A673 (cell line): ENCODE data around the gene ATF2. TPM values are rescaled to one million over a fixed set of nuclear protein-coding genes. Genes with fewer than 3 reads are reported as not detected.

Experiments used
- BruUV-seq: library from RNA; stranded (reverse); fragments of 400-500 nt; replicated peaks from 2 replicates; lab custom pipeline; 2021; lab: Mats Ljungman, UMichigan
- CTCF ChIA-PET: fragments of 300-600 bp; sonication (Branson Sonifier 250); formaldehyde crosslinking; loops from one replicate; lab custom pipeline; 2022; ENCODE audit warnings: antibody characterized with exemption; lab: Charles Lee
- POLR2A ChIA-PET: fragments of 300-600 bp; sonication (Branson Sonifier 250); formaldehyde crosslinking; loops from one replicate; lab custom pipeline; 2022; ENCODE audit warnings: antibody characterized with exemption; ENCODE audit not compliant: low non-redundant PET; lab: Charles Lee
- DNase-seq: peaks from one replicate; pipeline ENCODE4 v3.0.0-alpha.2; 2015; ENCODE audit warnings: low spot score
- H3K27ac ChIP-seq: fragments of 200-600 bp; sonication (generic); 2 replicates; pipeline ENCODE4 v1.5.1; 2016; ENCODE audit warnings: mixed run types, low read depth, mild to moderate bottlenecking, mixed read lengths, antibody characterized with exemption, low read length; ENCODE audit not compliant: poor library complexity, severe bottlenecking
- H3K27me3 ChIP-seq: fragments of 200-600 bp; sonication (generic); replicated peaks from 2 replicates; pipeline ENCODE4 v1.6.1; 2017; ENCODE audit warnings: mixed run types, low read depth, mild to moderate bottlenecking, mixed read lengths, antibody characterized with exemption, low read length; ENCODE audit not compliant: insufficient read depth, poor library complexity
- H3K36me3 ChIP-seq: fragments of 200-600 bp; sonication (generic); 2 replicates; pipeline ENCODE4 v1.6.1; 2016; ENCODE audit warnings: mixed run types, mild to moderate bottlenecking, mixed read lengths, antibody characterized with exemption, low read length; ENCODE audit not compliant: insufficient read depth, poor library complexity, severe bottlenecking
- H3K4me1 ChIP-seq: fragments of 200-600 bp; sonication (generic); 2 replicates; pipeline ENCODE4 v1.6.1; 2017; ENCODE audit warnings: mixed run types, mild to moderate bottlenecking, mixed read lengths, antibody characterized with exemption, low read length; ENCODE audit not compliant: insufficient read depth, poor library complexity, severe bottlenecking
- H3K4me3 ChIP-seq: fragments of 200-600 bp; sonication (generic); 2 replicates; pipeline ENCODE4 v1.5.1; 2016; ENCODE audit warnings: low read depth, mixed run types, mild to moderate bottlenecking, mixed read lengths, low read length; ENCODE audit not compliant: poor library complexity, severe bottlenecking
- H3K9me3 ChIP-seq: fragments of 200-600 bp; sonication (generic); 2 replicates; pipeline ENCODE4 v1.6.1; 2016; ENCODE audit warnings: mixed run types, low read depth, mild to moderate bottlenecking, mixed read lengths, antibody characterized with exemption, low read length; ENCODE audit not compliant: poor library complexity, severe bottlenecking
- CTCF ChIP-seq: fragments of 300-800, 200-600 bp; sonication (generic); conservative IDR thresholded peaks from 2 replicates; pipeline ENCODE4 v1.5.1; 2017; ENCODE audit warnings: low read depth, mild to moderate bottlenecking, antibody characterized with exemption, low read length, moderate library complexity, mixed read lengths
- EZH2 ChIP-seq: fragments of 200-600 bp; sonication (generic); IDR thresholded peaks from 2 replicates; pipeline ENCODE4 v1.6.1; 2017; ENCODE audit warnings: borderline replicate concordance, low read depth, mild to moderate bottlenecking, mixed read lengths, antibody characterized with exemption, low read length; ENCODE audit not compliant: poor library complexity, severe bottlenecking
- intact Hi-C: fragments of 100-400 bp; cut with micrococcal nuclease; formaldehyde crosslinking; loops from one replicate; pipeline ENCODE4 v1.10.0; 2022; ENCODE audit not compliant: unreplicated experiment
- total RNA-seq: library from RNA; stranded (reverse); gene quantifications from 2 replicates; pipeline ENCODE4 v1.2.3, GENCODE V29; 2021

ATF2 gene
- total RNA-seq, 1 experiment from 2014 or later = 50.3 TPM

GRCh38 chr2:175167076-175167791, 769 bp downstream of the ATF2 start:
- Histone ChIP-seq H3K36me3 (no peaks in the 10 kb centered on the region), H3K27me3 (no peaks in the 10 kb centered on the region), H3K9me3 (no peaks in the 10 kb centered on the region), H3K27ac (peak overlapping the region; percentile 89), H3K4me3 (peak overlapping the region; percentile 89), H3K4me1 (peaks cover 18% of the 10 kb centered on the region)
- DNase-seq = peak; percentile 53
- CTCF ChIA-PET = no interaction called here
- POLR2A ChIA-PET = interaction anchor here (0.6 kb wide), 1 partner anchor 955 kb away, joined by 3 read pairs; no protein-coding TSS in a partner anchor
- intact Hi-C loops = no loop called here
- BruUV-seq = TSS peak; percentile 47
- TF ChIP-seq CTCF = no peak
- no peak for TF ChIP-seq EZH2

GRCh38 chr2:175166216-175166824, 1.7 kb downstream of the ATF2 start:
- Histone ChIP-seq H3K27me3 (no peaks in the 10 kb centered on the region), H3K4me3 (peak overlapping the region; percentile 89), H3K36me3 (no peaks in the 10 kb centered on the region), H3K27ac (peak overlapping the region; percentile 89), H3K4me1 (peaks cover 18% of the 10 kb centered on the region), H3K9me3 (no peaks in the 10 kb centered on the region)
- CTCF ChIA-PET = no interaction called here
- no TSS peak for BruUV-seq
- intact Hi-C loops = no loop called here
- POLR2A ChIA-PET = interaction anchor here (0.6 kb wide), 2 partner anchors 10 to 956 kb away, joined by 3 to 12 read pairs; no protein-coding TSS in a partner anchor
- TF ChIP-seq CTCF (no peak), EZH2 (no peak)
- DNase-seq = no peak

- BruUV-seq = no TSS peak
- intact Hi-C loops = no loop called here
- TF ChIP-seq CTCF = no peak
Observed at GRCh38 chr2:175164235-175164634, 3.8 kb downstream of the ATF2 start.

More at GRCh38 chr2:175164235-175164634, 3.8 kb downstream of the ATF2 start:
- H3K4me3 ChIP-seq = no peak overlapping the region
- ChIA-PET CTCF (no interaction called here), POLR2A (no interaction called here)
- peaks cover 21% of the 10 kb centered on the region for H3K4me1 ChIP-seq
- H3K27ac ChIP-seq = no peak overlapping the region
- H3K9me3 ChIP-seq = no peaks in the 10 kb centered on the region
- H3K36me3 ChIP-seq = peaks cover 3% of the 10 kb centered on the region
- DNase-seq = no peak
- no peaks in the 10 kb centered on the region for H3K27me3 ChIP-seq
